Activated T-helper 2 cell treated with anti-CD3 and anti-CD28 coated beads, Interferon-gamma antibody, Interleukin-2, Interleukin-4, amounts not matched to agents 10 μg/mL and 5 μg/mL and 100 μg/mL, durations not matched to agents 14 hours and 24 hours and 36 hours (primary cell): ENCODE measurements around the gene UBE3A. TPM values are rescaled to one million over a fixed set of nuclear protein-coding genes. Genes with fewer than 3 reads are reported as not detected.
A peak's percentile ranks its signal among the peaks of the same experiment; 100 is the strongest.
"Not testable (repeated sequence)": the region's sequence is repeated elsewhere in the genome, so short reads cannot be mapped to it uniquely, and the experiment has no call there.

Source experiments
- DNase-seq: peaks from one replicate; pipeline ENCODE4 v3.0.0; 2021; ENCODE audit warnings: low spot score
- H3K27ac Mint-ChIP-seq: one replicate; pipeline ENCODE4 v1.8.0; 2021; ENCODE audit warnings: mixed read lengths
- H3K27me3 Mint-ChIP-seq: one replicate; pipeline ENCODE4 v1.8.0; 2021; ENCODE audit warnings: low read depth, mixed read lengths
- H3K36me3 Mint-ChIP-seq: one replicate; pipeline ENCODE4 v1.8.0; 2021; ENCODE audit warnings: low read depth, mixed read lengths
- H3K4me1 Mint-ChIP-seq: one replicate; pipeline ENCODE4 v1.8.0; 2021; ENCODE audit warnings: low read depth, mixed read lengths
- H3K4me3 Mint-ChIP-seq: one replicate; pipeline ENCODE4 v1.8.0; 2021; ENCODE audit warnings: low read depth, mild to moderate bottlenecking, moderate library complexity, mixed read lengths
- H3K9me3 Mint-ChIP-seq: one replicate; pipeline ENCODE4 v1.8.0; 2021; ENCODE audit warnings: mixed read lengths
- intact Hi-C: fragments of 100-400 bp; cut with micrococcal nuclease; formaldehyde crosslinking; loops from one replicate; pipeline ENCODE4 v1.15.1; 2023
- total RNA-seq: library from RNA; stranded (reverse); gene quantifications from 2 replicates; pipeline ENCODE4 v1.2.3, GENCODE V29; 2022

Gene UBE3A
- total RNA-seq, 1 donor from 2014 or later = 108 TPM

DNA sequence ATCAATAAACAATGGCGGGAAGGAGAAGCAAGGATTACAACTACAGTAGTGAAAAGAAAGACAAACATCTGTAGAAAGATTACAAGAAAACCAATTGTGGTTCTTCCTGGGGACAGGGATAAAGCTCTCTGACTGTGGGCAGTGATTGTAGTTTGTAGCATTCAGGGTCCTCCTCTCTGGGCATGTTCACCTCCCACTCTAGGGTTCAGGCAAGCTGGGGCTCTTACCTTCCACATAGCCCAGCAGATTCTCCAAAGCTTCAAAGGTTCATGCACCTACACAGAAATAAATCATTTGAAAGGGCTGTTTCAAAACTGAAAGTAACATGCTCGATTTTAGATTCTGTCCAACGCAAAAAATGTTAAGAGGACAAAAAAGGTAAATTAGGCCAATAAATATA is 17.4 kb upstream of the UBE3A start:
- H3K27ac Mint-ChIP-seq = no peak overlapping the region
- intact Hi-C loops = no loop called here
- peaks cover 5% of the 10 kb centered on the region for H3K9me3 Mint-ChIP-seq
- no peaks in the 10 kb centered on the region for H3K4me1 Mint-ChIP-seq
- H3K27me3 Mint-ChIP-seq = no peaks in the 10 kb centered on the region
- no peaks in the 10 kb centered on the region for H3K36me3 Mint-ChIP-seq
- H3K4me3 Mint-ChIP-seq = no peak overlapping the region
- no peak for DNase-seq

DNA sequence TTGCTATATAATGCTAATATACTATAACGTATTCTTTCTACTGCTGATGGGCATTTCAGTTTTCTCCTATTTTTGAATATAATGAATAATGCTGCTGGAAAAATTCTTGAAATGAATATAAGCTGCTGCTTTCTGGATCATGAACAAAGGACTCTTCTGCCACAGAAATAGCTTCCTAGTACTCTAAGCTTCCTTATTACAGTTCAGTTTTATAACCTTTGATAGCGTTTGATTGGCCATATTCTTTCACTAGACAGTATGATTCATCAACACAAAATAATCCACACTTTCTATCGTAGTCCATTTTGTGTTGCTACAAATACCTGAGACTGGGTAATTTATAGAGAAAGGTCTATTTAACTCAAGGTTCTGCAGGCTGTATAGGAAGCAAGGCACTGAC is 16.4 kb upstream of the UBE3A start:
- Mint-ChIP-seq H3K4me1 (no peaks in the 10 kb centered on the region), H3K27ac (no peak overlapping the region), H3K27me3 (no peaks in the 10 kb centered on the region), H3K36me3 (no peaks in the 10 kb centered on the region), H3K9me3 (peaks cover 6% of the 10 kb centered on the region), H3K4me3 (no peak overlapping the region)
- intact Hi-C loops = no loop called here
- DNase-seq = no peak

GRCh38 chr15:25454771-25455170 is 15.9 kb upstream of the UBE3A start:
- H3K36me3 Mint-ChIP-seq = no peaks in the 10 kb centered on the region

DNA sequence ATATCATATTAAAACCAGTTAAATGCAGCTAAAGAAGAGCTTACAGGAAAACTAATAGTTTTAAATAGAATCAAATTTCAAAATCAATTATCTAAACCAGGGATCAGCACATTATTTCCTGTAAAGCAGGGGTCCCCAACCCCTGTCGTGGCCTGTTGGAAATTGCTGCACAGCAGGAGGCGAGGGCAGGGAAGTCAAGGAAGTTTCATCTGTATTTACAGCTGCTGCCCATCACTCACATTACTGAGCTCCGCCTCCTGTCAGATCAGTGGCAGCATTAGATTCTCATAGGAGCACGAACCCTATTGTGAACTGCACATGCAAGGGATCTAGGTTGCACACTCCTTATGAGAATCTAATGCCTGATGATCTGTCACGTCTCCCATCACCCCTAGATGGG is 14.4 kb upstream of the UBE3A start:
- H3K4me3 Mint-ChIP-seq, intact Hi-C loops: not testable (repeated sequence)

More at GRCh38 chr15:25454771-25455170, 15.9 kb upstream of the UBE3A start:
- peaks cover 6% of the 10 kb centered on the region for H3K9me3 Mint-ChIP-seq
- no peak overlapping the region for H3K4me3 Mint-ChIP-seq
- no peaks in the 10 kb centered on the region for H3K4me1 Mint-ChIP-seq
- no peak overlapping the region for H3K27ac Mint-ChIP-seq
- DNase-seq = no peak
- H3K27me3 Mint-ChIP-seq = no peaks in the 10 kb centered on the region
- intact Hi-C loops = no loop called here

DNA sequence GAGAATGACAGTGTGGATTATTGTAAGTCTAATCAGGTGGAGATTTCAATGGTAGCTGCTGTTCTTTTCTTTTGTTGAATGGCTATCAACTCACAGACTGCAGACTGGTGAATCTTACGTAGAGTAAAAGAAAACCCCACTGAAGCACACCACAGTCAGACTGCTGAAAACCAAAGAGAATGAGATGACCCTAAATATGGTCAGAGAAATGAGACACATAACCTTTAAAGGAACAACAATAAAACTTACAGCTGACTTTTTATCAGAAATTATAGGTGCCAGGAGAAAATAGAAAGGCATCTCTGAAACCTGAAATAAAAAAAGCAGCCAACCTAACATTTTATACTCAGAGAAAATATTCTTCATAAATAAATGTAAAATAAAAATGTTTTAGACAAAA is 12.7 kb upstream of the UBE3A start:
- H3K9me3 Mint-ChIP-seq = peaks cover 15% of the 10 kb centered on the region
- H3K4me1 Mint-ChIP-seq = no peaks in the 10 kb centered on the region
- H3K27ac Mint-ChIP-seq = no peak overlapping the region
- no peaks in the 10 kb centered on the region for H3K27me3 Mint-ChIP-seq
- no peaks in the 10 kb centered on the region for H3K36me3 Mint-ChIP-seq
- no peak for DNase-seq
- intact Hi-C loops = no loop called here
- H3K4me3 Mint-ChIP-seq = no peak overlapping the region

More for the DNA sequence above, 14.4 kb upstream of the UBE3A start:
- not testable (repeated sequence) for H3K9me3 Mint-ChIP-seq, H3K36me3 Mint-ChIP-seq, H3K27ac Mint-ChIP-seq, DNase-seq, H3K4me1 Mint-ChIP-seq, H3K27me3 Mint-ChIP-seq

DNA sequence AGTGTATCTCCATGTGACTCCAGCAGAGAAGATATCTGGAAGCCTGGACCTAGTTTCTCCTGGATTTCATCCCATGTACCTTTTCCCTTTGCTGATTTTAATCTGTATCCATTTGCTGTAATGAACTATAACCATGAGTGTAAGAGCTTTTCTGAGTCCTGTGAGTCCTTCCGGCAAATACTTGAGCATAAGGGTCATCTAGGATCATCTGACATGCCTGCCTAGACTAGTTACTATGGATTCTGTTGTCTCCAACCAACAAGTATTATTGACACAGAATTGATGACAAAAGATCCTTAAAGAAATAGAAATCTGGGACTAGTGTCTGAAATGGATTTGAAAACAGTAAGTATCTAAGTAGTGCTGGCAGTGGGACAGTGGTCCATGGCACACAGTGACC is 11.3 kb upstream of the UBE3A start:
- H3K36me3 Mint-ChIP-seq = no peaks in the 10 kb centered on the region
- H3K27me3 Mint-ChIP-seq = no peaks in the 10 kb centered on the region
- no peak overlapping the region for H3K27ac Mint-ChIP-seq
- H3K4me1 Mint-ChIP-seq = no peaks in the 10 kb centered on the region
- intact Hi-C loops = no loop called here
- H3K4me3 Mint-ChIP-seq = no peak overlapping the region
- peaks cover 15% of the 10 kb centered on the region for H3K9me3 Mint-ChIP-seq
- DNase-seq = no peak

GRCh38 chr15:25446076-25446475 is 7.3 kb upstream of the UBE3A start:
- no peak overlapping the region for H3K4me3 Mint-ChIP-seq
- no peaks in the 10 kb centered on the region for H3K36me3 Mint-ChIP-seq
- no peak overlapping the region for H3K27ac Mint-ChIP-seq
- no peak for DNase-seq
- intact Hi-C loops = no loop called here
- H3K9me3 Mint-ChIP-seq = peaks cover 9% of the 10 kb centered on the region
- H3K4me1 Mint-ChIP-seq = no peaks in the 10 kb centered on the region
- H3K27me3 Mint-ChIP-seq = peaks cover 1% of the 10 kb centered on the region

- no peak for DNase-seq
- Mint-ChIP-seq H3K27ac (no peak overlapping the region), H3K4me1 (no peaks in the 10 kb centered on the region), H3K27me3 (peaks cover 1% of the 10 kb centered on the region), H3K36me3 (no peaks in the 10 kb centered on the region), H3K9me3 (peaks cover 9% of the 10 kb centered on the region), H3K4me3 (no peak overlapping the region)
- intact Hi-C loops = no loop called here
These were observed 6.6 kb upstream of the UBE3A start for GRCh38 chr15:25445412-25445811.

- H3K27ac Mint-ChIP-seq = no peak overlapping the region
- no peak for DNase-seq
- intact Hi-C loops = no loop called here
- H3K9me3 Mint-ChIP-seq = no peaks in the 10 kb centered on the region
- H3K27me3 Mint-ChIP-seq = peaks cover 1% of the 10 kb centered on the region
- peaks cover 16% of the 10 kb centered on the region for H3K4me1 Mint-ChIP-seq
- peaks cover 7% of the 10 kb centered on the region for H3K36me3 Mint-ChIP-seq
- H3K4me3 Mint-ChIP-seq = no peak overlapping the region
These were observed 2.3 kb upstream of the UBE3A start for GRCh38 chr15:25441111-25441510.

- Mint-ChIP-seq H3K27me3 (peaks cover under 1% of the 10 kb centered on the region), H3K9me3 (no peaks in the 10 kb centered on the region), H3K4me1 (peaks cover 22% of the 10 kb centered on the region), H3K36me3 (peaks cover 24% of the 10 kb centered on the region), H3K27ac (peak overlapping the region; percentile 90), H3K4me3 (peak overlapping the region; percentile 83)
- intact Hi-C loops = loop anchor here (1.0 to 5.0 kb wide), 7 partner anchors 37 to 667 kb away; partner anchors contain the start of gene ATP10A
- DNase-seq = no peak
These were observed 579 bp upstream of the UBE3A start for GRCh38 chr15:25439369-25439836.

- intact Hi-C loops = loop anchor here (2.0 to 5.0 kb wide), 6 partner anchors 36 to 666 kb away; partner anchors contain the start of gene ATP10A
- peak; percentile 48 for DNase-seq
- H3K9me3 Mint-ChIP-seq = no peaks in the 10 kb centered on the region
- H3K4me1 Mint-ChIP-seq = peaks cover 22% of the 10 kb centered on the region
- H3K27ac Mint-ChIP-seq = peak overlapping the region; percentile 87
- H3K4me3 Mint-ChIP-seq = peak overlapping the region; percentile 92
- peaks cover 25% of the 10 kb centered on the region for H3K36me3 Mint-ChIP-seq
- no peaks in the 10 kb centered on the region for H3K27me3 Mint-ChIP-seq
These were observed 835 bp downstream of the UBE3A start for GRCh38 chr15:25437777-25438600.

- intact Hi-C loops = loop anchor here (5.0 kb wide), 5 partner anchors 34 to 664 kb away; partner anchors contain the start of gene ATP10A
- no peaks in the 10 kb centered on the region for H3K27me3 Mint-ChIP-seq
- peak overlapping the region; percentile 92 for H3K4me3 Mint-ChIP-seq
- H3K27ac Mint-ChIP-seq = no peak overlapping the region
- H3K4me1 Mint-ChIP-seq = peaks cover 28% of the 10 kb centered on the region
- H3K9me3 Mint-ChIP-seq = no peaks in the 10 kb centered on the region
- DNase-seq = no peak
- peaks cover 30% of the 10 kb centered on the region for H3K36me3 Mint-ChIP-seq
These were observed 2.1 kb downstream of the UBE3A start for GRCh38 chr15:25436707-25437106.

GRCh38 chr15:25435474-25436243 is 3.2 kb downstream of the UBE3A start:
- Mint-ChIP-seq H3K27ac (no peak overlapping the region), H3K27me3 (no peaks in the 10 kb centered on the region), H3K9me3 (no peaks in the 10 kb centered on the region), H3K36me3 (peaks cover 39% of the 10 kb centered on the region), H3K4me3 (peak overlapping the region; percentile 61), H3K4me1 (peaks cover 28% of the 10 kb centered on the region)
- intact Hi-C loops = loop anchor here (5.0 kb wide), 5 partner anchors 33 to 663 kb away; partner anchors contain the start of gene ATP10A
- DNase-seq = no peak
